HepG2 (cell line): ENCODE data around the gene NFE2L1. TPM values are rescaled to one million over a fixed set of nuclear protein-coding genes. Genes with fewer than 3 reads are reported as not detected.

Experiments used
- CBX1 ChIP-seq: IDR thresholded peaks from one replicate; pipeline ENCODE4 v1.6.1; 2016; ENCODE audit warnings: antibody characterized with exemption, low read depth
- CENPT ChIP-seq: sonication (generic); formaldehyde crosslinking; IDR thresholded peaks from 2 replicates; pipeline ENCODE4 v1.8.0; 2022; ENCODE audit warnings: low read depth, mild to moderate bottlenecking, moderate library complexity, missing genetic modification reagents
- HNRNPK ChIP-seq: fragments of 200-400 bp; formaldehyde crosslinking; IDR thresholded peaks from 2 replicates; pipeline ENCODE4 v1.6.1; 2018; ENCODE audit warnings: low read length, low read depth, moderate library complexity, mild to moderate bottlenecking; ENCODE audit not compliant: poor library complexity, severe bottlenecking
- NBN ChIP-seq: fragments of 450-650 bp; conservative IDR thresholded peaks from 2 replicates; pipeline ENCODE4 v1.6.1; 2017
- REPIN1 ChIP-seq: sonication (generic); formaldehyde crosslinking; IDR thresholded peaks from 2 replicates; pipeline ENCODE4 v1.8.0; 2022; ENCODE audit warnings: missing genetic modification reagents, low read depth, mild to moderate bottlenecking, borderline replicate concordance
- SPEN ChIP-seq: sonication (generic); formaldehyde crosslinking; IDR thresholded peaks from 2 replicates; pipeline ENCODE4 v1.5.1; 2020; ENCODE audit warnings: low read depth, mild to moderate bottlenecking, missing genetic modification reagents
- TBP ChIP-seq: sonication (generic); formaldehyde crosslinking; IDR thresholded peaks from 2 replicates; pipeline ENCODE4 v1.5.0; 2020; ENCODE audit warnings: missing genetic modification reagents
- ZBTB1 ChIP-seq: sonication (generic); formaldehyde crosslinking; IDR thresholded peaks from 2 replicates; pipeline ENCODE4 v1.4.0; 2020; ENCODE audit warnings: missing genetic modification reagents, borderline replicate concordance
- ZBTB21 ChIP-seq: sonication (generic); formaldehyde crosslinking; IDR thresholded peaks from 2 replicates; pipeline ENCODE4 v1.4.0; 2020; ENCODE audit warnings: missing genetic modification reagents
- ZMYM4 ChIP-seq: sonication (generic); formaldehyde crosslinking; IDR thresholded peaks from 2 replicates; pipeline ENCODE4 v1.8.1; 2023; ENCODE audit warnings: mild to moderate bottlenecking, missing genetic modification reagents
- ZNF12 ChIP-seq: sonication (generic); formaldehyde crosslinking; IDR thresholded peaks from 2 replicates; pipeline ENCODE4 v1.5.0; 2020; ENCODE audit warnings: missing genetic modification reagents
- ZNF317 ChIP-seq: sonication (generic); formaldehyde crosslinking; IDR thresholded peaks from 2 replicates; pipeline ENCODE4 v1.5.0; 2020; ENCODE audit warnings: mild to moderate bottlenecking, missing genetic modification reagents
- ZNF337 ChIP-seq: sonication (generic); formaldehyde crosslinking; IDR thresholded peaks from 2 replicates; pipeline ENCODE4 v1.5.1; 2020; ENCODE audit warnings: missing genetic modification reagents, low read depth, mild to moderate bottlenecking, borderline replicate concordance
- ZNF382 ChIP-seq: sonication (generic); formaldehyde crosslinking; IDR thresholded peaks from 2 replicates; pipeline ENCODE4 v1.5.0; 2020; ENCODE audit warnings: missing genetic modification reagents, mild to moderate bottlenecking, borderline replicate concordance
- ZNF451 ChIP-seq: sonication (generic); formaldehyde crosslinking; IDR thresholded peaks from 2 replicates; pipeline ENCODE4 v1.5.0; 2020; ENCODE audit warnings: mild to moderate bottlenecking, missing genetic modification reagents
- ZNF598 ChIP-seq: sonication (generic); formaldehyde crosslinking; IDR thresholded peaks from 2 replicates; pipeline ENCODE4 v1.5.1; 2020; ENCODE audit warnings: mild to moderate bottlenecking, missing genetic modification reagents, borderline replicate concordance
- ZNF678 ChIP-seq: sonication (generic); formaldehyde crosslinking; IDR thresholded peaks from 2 replicates; pipeline ENCODE4 v1.4.0; 2020; ENCODE audit warnings: mild to moderate bottlenecking, missing genetic modification reagents
- polyA plus RNA-seq, 8 experiments: library from polyadenylated mRNA; depleted of rRNA in 3 of 8; stranded (reverse) in 7 of 8; unstranded in 1 of 8; fragments of >200 nt; fragmentation: Illumina TruSeq in 4 of 8; extraction: Trizol in 4 of 8; gene quantifications; 2 replicates each; pipeline versions ENCODE4 v1.2.1 to v1.2.3, GENCODE V29; 2011 to 2016; ENCODE audit warnings: low read depth in 4 of 8, missing spikeins in 1 of 8, mixed read lengths in 1 of 8; ENCODE audit not compliant: insufficient read depth in 1 of 8
- total RNA-seq, 5 experiments: library from RNA; depleted of rRNA; stranded (reverse); fragments of >200 nt; fragmentation: Illumina TruSeq; extraction: Trizol; gene quantifications; 2 replicates each; pipeline ENCODE4 v1.2.3, GENCODE V29; 2016; ENCODE audit warnings: low read depth in 1 of 5
- TF ChIP-seq, protein P1 (sequence below): sonication (generic); formaldehyde crosslinking; IDR thresholded peaks from 2 replicates; pipeline ENCODE4 v1.4.0; 2020; ENCODE audit warnings: missing genetic modification reagents, borderline replicate concordance
- TF ChIP-seq, protein P2 (sequence below): sonication (generic); formaldehyde crosslinking; IDR thresholded peaks from 2 replicates; pipeline ENCODE4 v1.4.0; 2020; ENCODE audit warnings: missing genetic modification reagents
- TF ChIP-seq, protein P3 (sequence below): sonication (generic); formaldehyde crosslinking; IDR thresholded peaks from 2 replicates; pipeline ENCODE4 v1.8.0; 2022; ENCODE audit warnings: mild to moderate bottlenecking, missing genetic modification reagents, borderline replicate concordance

NFE2L1 gene
- total and polyA plus RNA-seq, 2 of the 13 experiments (the other 11 are each of a cell fraction or from before 2014, with no cell fraction given) = 67.0 to 234 TPM

DNA sequence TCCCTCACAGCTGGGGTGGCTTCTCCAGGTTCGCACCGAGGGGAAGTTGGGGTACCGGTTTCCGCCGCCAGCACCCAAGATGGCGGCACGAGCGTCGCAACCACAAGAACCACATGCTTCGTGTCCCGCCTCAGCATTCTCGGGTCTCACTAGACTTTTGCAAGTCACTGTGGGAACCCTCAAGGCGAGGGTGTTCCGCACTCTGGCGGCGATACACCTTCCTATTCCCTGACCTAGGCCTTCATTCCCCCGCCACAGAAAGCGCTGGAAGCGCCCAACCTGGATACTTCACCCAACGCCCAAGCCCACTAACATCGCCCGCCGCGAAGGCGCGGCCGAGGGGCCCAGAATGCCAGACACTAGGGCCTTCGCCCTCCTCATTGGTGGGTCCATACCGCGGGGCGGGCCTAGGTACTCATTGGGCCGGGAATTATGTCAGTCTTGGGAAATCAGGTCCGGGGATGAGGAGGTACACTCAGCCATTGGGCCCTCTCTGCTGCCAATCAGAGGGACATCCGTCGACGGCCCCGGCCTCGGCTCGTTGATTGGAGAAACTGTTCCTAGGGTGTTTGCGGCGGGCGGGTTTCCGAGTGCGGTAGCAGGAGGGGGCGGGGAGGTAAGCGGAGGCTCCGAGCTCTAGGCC is at the start of gene NFE2L1 (continued):
- TF ChIP-seq CBX1 (no peak), ZMYM4 (CRISPR knock-in tag) (peak; percentile 95), ZBTB21 (CRISPR knock-in tag) (no peak), HNRNPK (no peak), REPIN1 (CRISPR knock-in tag) (peak; percentile 74; the same call in 1 of the 2 replicates), ZNF12 (CRISPR knock-in tag) (peak; percentile 64), ZNF678 (CRISPR knock-in tag) (0 out of 2 replicates have a peak, but pooled peaks have one; percentile 83), TBP (no peak), CENPT (CRISPR knock-in tag) (no peak), ZNF382 (CRISPR knock-in tag) (no peak), SPEN (CRISPR knock-in tag) (peak; percentile 23), ZNF451 (CRISPR knock-in tag) (no peak), ZBTB1 (CRISPR knock-in tag) (no peak), ZNF337 (CRISPR knock-in tag) (no peak), NBN (no peak), ZNF598 (CRISPR knock-in tag) (peak; percentile 89; the same call in 1 of the 2 replicates), ZNF317 (CRISPR knock-in tag) (0 out of 2 replicates have a peak, but pooled peaks have one; percentile 50)
- TF ChIP-seq, protein P1, sequence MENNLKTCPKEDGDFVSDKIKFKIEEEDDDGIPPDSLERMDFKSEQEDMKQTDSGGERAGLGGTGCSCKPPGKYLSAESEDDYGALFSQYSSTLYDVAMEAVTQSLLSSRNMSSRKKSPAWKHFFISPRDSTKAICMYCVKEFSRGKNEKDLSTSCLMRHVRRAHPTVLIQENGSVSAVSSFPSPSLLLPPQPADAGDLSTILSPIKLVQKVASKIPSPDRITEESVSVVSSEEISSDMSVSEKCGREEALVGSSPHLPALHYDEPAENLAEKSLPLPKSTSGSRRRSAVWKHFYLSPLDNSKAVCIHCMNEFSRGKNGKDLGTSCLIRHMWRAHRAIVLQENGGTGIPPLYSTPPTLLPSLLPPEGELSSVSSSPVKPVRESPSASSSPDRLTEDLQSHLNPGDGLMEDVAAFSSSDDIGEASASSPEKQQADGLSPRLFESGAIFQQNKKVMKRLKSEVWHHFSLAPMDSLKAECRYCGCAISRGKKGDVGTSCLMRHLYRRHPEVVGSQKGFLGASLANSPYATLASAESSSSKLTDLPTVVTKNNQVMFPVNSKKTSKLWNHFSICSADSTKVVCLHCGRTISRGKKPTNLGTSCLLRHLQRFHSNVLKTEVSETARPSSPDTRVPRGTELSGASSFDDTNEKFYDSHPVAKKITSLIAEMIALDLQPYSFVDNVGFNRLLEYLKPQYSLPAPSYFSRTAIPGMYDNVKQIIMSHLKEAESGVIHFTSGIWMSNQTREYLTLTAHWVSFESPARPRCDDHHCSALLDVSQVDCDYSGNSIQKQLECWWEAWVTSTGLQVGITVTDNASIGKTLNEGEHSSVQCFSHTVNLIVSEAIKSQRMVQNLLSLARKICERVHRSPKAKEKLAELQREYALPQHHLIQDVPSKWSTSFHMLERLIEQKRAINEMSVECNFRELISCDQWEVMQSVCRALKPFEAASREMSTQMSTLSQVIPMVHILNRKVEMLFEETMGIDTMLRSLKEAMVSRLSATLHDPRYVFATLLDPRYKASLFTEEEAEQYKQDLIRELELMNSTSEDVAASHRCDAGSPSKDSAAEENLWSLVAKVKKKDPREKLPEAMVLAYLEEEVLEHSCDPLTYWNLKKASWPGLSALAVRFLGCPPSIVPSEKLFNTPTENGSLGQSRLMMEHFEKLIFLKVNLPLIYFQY (CRISPR knock-in tag) = no peak
- TF ChIP-seq, protein P2, sequence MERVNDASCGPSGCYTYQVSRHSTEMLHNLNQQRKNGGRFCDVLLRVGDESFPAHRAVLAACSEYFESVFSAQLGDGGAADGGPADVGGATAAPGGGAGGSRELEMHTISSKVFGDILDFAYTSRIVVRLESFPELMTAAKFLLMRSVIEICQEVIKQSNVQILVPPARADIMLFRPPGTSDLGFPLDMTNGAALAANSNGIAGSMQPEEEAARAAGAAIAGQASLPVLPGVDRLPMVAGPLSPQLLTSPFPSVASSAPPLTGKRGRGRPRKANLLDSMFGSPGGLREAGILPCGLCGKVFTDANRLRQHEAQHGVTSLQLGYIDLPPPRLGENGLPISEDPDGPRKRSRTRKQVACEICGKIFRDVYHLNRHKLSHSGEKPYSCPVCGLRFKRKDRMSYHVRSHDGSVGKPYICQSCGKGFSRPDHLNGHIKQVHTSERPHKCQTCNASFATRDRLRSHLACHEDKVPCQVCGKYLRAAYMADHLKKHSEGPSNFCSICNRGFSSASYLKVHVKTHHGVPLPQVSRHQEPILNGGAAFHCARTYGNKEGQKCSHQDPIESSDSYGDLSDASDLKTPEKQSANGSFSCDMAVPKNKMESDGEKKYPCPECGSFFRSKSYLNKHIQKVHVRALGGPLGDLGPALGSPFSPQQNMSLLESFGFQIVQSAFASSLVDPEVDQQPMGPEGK (CRISPR knock-in tag) = no peak
- TF ChIP-seq, protein P3, sequence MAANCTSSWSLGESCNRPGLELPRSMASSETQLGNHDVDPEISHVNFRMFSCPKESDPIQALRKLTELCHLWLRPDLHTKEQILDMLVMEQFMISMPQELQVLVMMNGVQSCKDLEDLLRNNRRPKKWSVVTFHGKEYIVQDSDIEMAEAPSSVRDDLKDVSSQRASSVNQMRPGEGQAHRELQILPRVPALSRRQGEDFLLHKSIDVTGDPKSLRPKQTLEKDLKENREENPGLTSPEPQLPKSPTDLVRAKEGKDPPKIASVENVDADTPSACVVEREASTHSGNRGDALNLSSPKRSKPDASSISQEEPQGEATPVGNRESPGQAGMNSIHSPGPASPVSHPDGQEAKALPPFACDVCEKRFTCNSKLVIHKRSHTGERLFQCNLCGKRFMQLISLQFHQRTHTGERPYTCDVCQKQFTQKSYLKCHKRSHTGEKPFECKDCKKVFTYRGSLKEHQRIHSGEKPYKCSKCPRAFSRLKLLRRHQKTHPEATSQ (CRISPR knock-in tag) = 0 out of 2 replicates have a peak, but pooled peaks have one; percentile 60
